GM15510 (cell line): ENCODE measurements around the gene TXNDC17.

ENCODE experiments used
- POLR2A ChIP-seq: IDR thresholded peaks from 3 replicates; pipeline ENCODE4 v1.6.1; 2011; ENCODE audit warnings: borderline replicate concordance; ENCODE audit not compliant: insufficient read length; ENCODE audit errors: extremely low read depth

The TXNDC17 gene

GRCh38 chr17:6675201-6675825 lies 34.5 kb downstream of the TXNDC17 start:
- TF ChIP-seq POLR2A = no peak

GRCh38 chr17:6676802-6677157 lies 35.9 kb downstream of the TXNDC17 start:
- no peak for TF ChIP-seq POLR2A

- no peak for TF ChIP-seq POLR2A
These were observed 36.4 kb downstream of the TXNDC17 start for GRCh38 chr17:6677158-6677831.

GRCh38 chr17:6677946-6678345 lies 37.1 kb downstream of the TXNDC17 start:
- TF ChIP-seq POLR2A = no peak

GRCh38 chr17:6679241-6679640 lies 38.4 kb downstream of the TXNDC17 start:
- TF ChIP-seq POLR2A = no peak

GRCh38 chr17:6681176-6681575 lies 40.3 kb downstream of the TXNDC17 start:
- TF ChIP-seq POLR2A = no peak

GRCh38 chr17:6681671-6682070 lies 40.8 kb downstream of the TXNDC17 start:
- no peak for TF ChIP-seq POLR2A

- TF ChIP-seq POLR2A = no peak
These were observed 41.5 kb downstream of the TXNDC17 start for GRCh38 chr17:6682339-6682738.

- no peak for TF ChIP-seq POLR2A
These were observed 42.3 kb downstream of the TXNDC17 start for GRCh38 chr17:6683081-6683684.

GRCh38 chr17:6683730-6684459 lies 43.0 kb downstream of the TXNDC17 start:
- TF ChIP-seq POLR2A = no peak

GRCh38 chr17:6684460-6684783 lies 43.6 kb downstream of the TXNDC17 start:
- no peak for TF ChIP-seq POLR2A

- TF ChIP-seq POLR2A = no peak
These were observed 44.3 kb downstream of the TXNDC17 start for GRCh38 chr17:6684881-6685767.

GRCh38 chr17:6686026-6686425 lies 45.2 kb downstream of the TXNDC17 start:
- no peak for TF ChIP-seq POLR2A

GRCh38 chr17:6688944-6689343 lies 48.1 kb downstream of the TXNDC17 start:
- TF ChIP-seq POLR2A = no peak

- no peak for TF ChIP-seq POLR2A
These were observed 49.8 kb downstream of the TXNDC17 start for GRCh38 chr17:6690641-6691040.

GRCh38 chr17:6691546-6691945 lies 50.7 kb downstream of the TXNDC17 start:
- no peak for TF ChIP-seq POLR2A
